ENCODE results near the gene TM4SF18. TPM values are rescaled to one million over a fixed set of nuclear protein-coding genes. Genes with fewer than 3 reads are reported as not detected.

The TM4SF18 gene
- total and polyA plus RNA-seq, 2 donors (not counting 1 experiment from before 2014, with no cell fraction given), result not detected

DNA sequence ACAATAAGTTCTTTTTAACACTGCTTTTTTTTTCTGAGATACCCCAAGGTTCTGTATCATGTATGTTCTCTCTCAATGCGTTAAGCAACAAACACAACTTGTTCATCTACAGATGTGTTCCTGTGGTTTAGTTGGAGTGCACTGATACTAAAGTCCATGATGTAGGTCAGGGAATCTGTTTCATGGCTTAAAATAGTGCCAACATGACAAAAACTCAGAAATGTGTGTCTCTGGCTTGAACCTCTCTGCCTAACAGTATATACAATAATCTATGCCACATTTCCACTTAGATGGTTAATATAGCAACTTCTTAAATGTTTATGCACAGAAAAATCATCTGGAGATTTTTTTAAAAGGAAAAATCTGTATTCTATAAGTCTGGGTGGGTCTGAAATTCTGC, 51.1 kb downstream of the TM4SF18 start:
- Histone ChIP-seq H4K20me1 (ENCODE audit: control insufficient read depth, insufficient read depth, low read length, poor library complexity, severe bottlenecking) (no peaks in the 10 kb centered on the region), H3K4me2 (replicated peaks; ENCODE audit: low read depth, low read length, poor library complexity, severe bottlenecking) (no peak overlapping the region), H3K9me3 (ENCODE audit: control extremely low read depth in 1 of 3, control insufficient read depth in 2 of 3, insufficient read depth in 1 of 3, low read length in 2 of 3) (peaks cover 0 to 2% (median 0%) of the 10 kb centered on the region in 3 donors), H3K27ac (ENCODE audit: low read length in 2 of 2) (no peak overlapping the region), H3K36me3 (replicated peaks in 1 of 2; ENCODE audit: control extremely low read depth in 1 of 2, control insufficient read depth in 1 of 2, extremely low read depth in 1 of 2, insufficient read depth in 2 of 2, low read length in 1 of 2) (no peaks in the 10 kb centered on the region), H2AFZ (ENCODE audit: insufficient read depth, low read depth, low read length, poor library complexity, severe bottlenecking) (no peak overlapping the region), H3K27me3 (replicated peaks in 1 of 4; ENCODE audit: control extremely low read depth in 1 of 4, control insufficient read depth in 3 of 4, insufficient read depth in 4 of 4, low read length in 3 of 4) (no peaks in the 10 kb centered on the region), H3K79me2 (ENCODE audit: control insufficient read depth, insufficient read depth, low read length) (no peaks in the 10 kb centered on the region), H3K4me3 (ENCODE audit: control extremely low read depth in 1 of 5, extremely low read depth in 1 of 5, insufficient read depth in 1 of 5, low read depth in 2 of 5, low read length in 4 of 5) (no peak overlapping the region), H3K9ac (ENCODE audit: low read length) (no peak overlapping the region), H3K4me1 (ENCODE audit: control insufficient read depth in 2 of 2, insufficient read depth in 2 of 2, low read length in 2 of 2) (peaks cover 3 to 5% of the 10 kb centered on the region in 2 donors)
- Mint-ChIP-seq H3K27me3 (no peaks in the 10 kb centered on the region), H3K9me3 (ENCODE audit: insufficient read depth) (no peaks in the 10 kb centered on the region), H3K27ac (no peak overlapping the region), H3K4me3 (no peak overlapping the region), H3K4me1 (peaks cover 7% of the 10 kb centered on the region)
- DNase-seq, result no peak
- WGBS (ENCODE audit: insufficient coverage), result no CpG with 5 or more reads among the region's 1 CpG
- no peak for TF ChIP-seq CTCF (IDR thresholded peaks at IDR 0.05)
- no peak for TF ChIP-seq EZH2 (IDR thresholded peaks at IDR 0.05; ENCODE audit: borderline replicate concordance, insufficient read depth, low read depth, low read length, poor library complexity, severe bottlenecking)
- no peak for ATAC-seq (ENCODE audit: low read depth)
- intact Hi-C loops (cut with micrococcal nuclease), result no loop called here
- ChIA-PET POLR2A (no interaction called here), CTCF (interaction anchor here (6.5 kb wide), 1 partner anchor 162 kb away, joined by 61 read pairs; no protein-coding TSS in a partner anchor)

GRCh38 chr3:149280671-149281349, 52.6 kb downstream of the TM4SF18 start:
- intact Hi-C loops (cut with micrococcal nuclease), result no loop called here
- no peak for TF ChIP-seq CTCF (IDR thresholded peaks at IDR 0.05)
- no peak for TF ChIP-seq EZH2 (IDR thresholded peaks at IDR 0.05; ENCODE audit: borderline replicate concordance, insufficient read depth, low read depth, low read length, poor library complexity, severe bottlenecking)
- ChIA-PET POLR2A (no interaction called here), CTCF (interaction anchor here (1.0 to 6.5 kb wide), 4 partner anchors 8 to 161 kb away, joined by 3 to 61 read pairs (median 4); no protein-coding TSS in a partner anchor)
- Mint-ChIP-seq H3K9me3 (ENCODE audit: insufficient read depth) (no peaks in the 10 kb centered on the region), H3K4me1 (peaks cover 13% of the 10 kb centered on the region), H3K4me3 (no peak overlapping the region), H3K27me3 (no peaks in the 10 kb centered on the region), H3K27ac (no peak overlapping the region)
- Histone ChIP-seq H2AFZ (ENCODE audit: insufficient read depth, low read depth, low read length, poor library complexity, severe bottlenecking) (no peak overlapping the region), H3K79me2 (ENCODE audit: control insufficient read depth, insufficient read depth, low read length) (no peaks in the 10 kb centered on the region), H4K20me1 (ENCODE audit: control insufficient read depth, insufficient read depth, low read length, poor library complexity, severe bottlenecking) (no peaks in the 10 kb centered on the region), H3K4me2 (replicated peaks; ENCODE audit: low read depth, low read length, poor library complexity, severe bottlenecking) (no peak overlapping the region), H3K27me3 (replicated peaks in 1 of 4; ENCODE audit: control extremely low read depth in 1 of 4, control insufficient read depth in 3 of 4, insufficient read depth in 4 of 4, low read length in 3 of 4) (no peaks in the 10 kb centered on the region), H3K9ac (ENCODE audit: low read length) (no peak overlapping the region), H3K27ac (ENCODE audit: low read length in 2 of 2) (no peak overlapping the region), H3K4me1 (ENCODE audit: control insufficient read depth in 2 of 2, insufficient read depth in 2 of 2, low read length in 2 of 2) (peaks cover 9 to 12% of the 10 kb centered on the region in 2 donors), H3K4me3 (ENCODE audit: control extremely low read depth in 1 of 5, extremely low read depth in 1 of 5, insufficient read depth in 1 of 5, low read depth in 2 of 5, low read length in 4 of 5) (no peak overlapping the region), H3K36me3 (replicated peaks in 1 of 2; ENCODE audit: control extremely low read depth in 1 of 2, control insufficient read depth in 1 of 2, extremely low read depth in 1 of 2, insufficient read depth in 2 of 2, low read length in 1 of 2) (no peaks in the 10 kb centered on the region), H3K9me3 (ENCODE audit: control extremely low read depth in 1 of 3, control insufficient read depth in 2 of 3, insufficient read depth in 1 of 3, low read length in 2 of 3) (peaks cover 0 to 2% (median 0%) of the 10 kb centered on the region in 3 donors)
- DNase-seq (no peak), ATAC-seq (ENCODE audit: low read depth) (no peak)
- 83% methylated on average over 1 of the region's 2 CpGs for WGBS (ENCODE audit: insufficient coverage)
